Effector memory CD4-positive, alpha-beta T cell (primary cell): ENCODE measurements around the gene SPDYC.

Source experiments
- DNase-seq, 3 donors: peaks; one replicate each; pipeline ENCODE4 v3.0.0-alpha.2; 2020
- H3K27ac ChIP-seq: 2 replicates; pipeline ENCODE4 v1.7.0; 2013; ENCODE audit warnings: mild to moderate bottlenecking, low read length, moderate library complexity; ENCODE audit not compliant: insufficient read depth, poor library complexity, severe bottlenecking
- H3K27me3 ChIP-seq: replicated peaks from 2 replicates; pipeline ENCODE4 v1.7.0; 2013; ENCODE audit warnings: mild to moderate bottlenecking, low read length; ENCODE audit not compliant: insufficient read depth, control insufficient read depth, poor library complexity, severe bottlenecking
- H3K36me3 ChIP-seq: 2 replicates; pipeline ENCODE4 v1.7.0; 2013; ENCODE audit warnings: mild to moderate bottlenecking, low read length, moderate library complexity; ENCODE audit not compliant: control insufficient read depth, insufficient read depth
- H3K4me1 ChIP-seq: 2 replicates; pipeline ENCODE4 v1.7.0; 2013; ENCODE audit warnings: low read length, mild to moderate bottlenecking; ENCODE audit not compliant: control insufficient read depth, insufficient read depth, poor library complexity, severe bottlenecking
- H3K4me3 ChIP-seq: 2 replicates; pipeline ENCODE4 v1.7.0; 2013; ENCODE audit warnings: low read length, low read depth, mild to moderate bottlenecking; ENCODE audit not compliant: insufficient read depth, poor library complexity, severe bottlenecking
- H3K9me3 ChIP-seq: 2 replicates; pipeline ENCODE4 v1.7.0; 2013; ENCODE audit warnings: mild to moderate bottlenecking, low read length, moderate library complexity; ENCODE audit not compliant: control insufficient read depth

SPDYC gene

DNA sequence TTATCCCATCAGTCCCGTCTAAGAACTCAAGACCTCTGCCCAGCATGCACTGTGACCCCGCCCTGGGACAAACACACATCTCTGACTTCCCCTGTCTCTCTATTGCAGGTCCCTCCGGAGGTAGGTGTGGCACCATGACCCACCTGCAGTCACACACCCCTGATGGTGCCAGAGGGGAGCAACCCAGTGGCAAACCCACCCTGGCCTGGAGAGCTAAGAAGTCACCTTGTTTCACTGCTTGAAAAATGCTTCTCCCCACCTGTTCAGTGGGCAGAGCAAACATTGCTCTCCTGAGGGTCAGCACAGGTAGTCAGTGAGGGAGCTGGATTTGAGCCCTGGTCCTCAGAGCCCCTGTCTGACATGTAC, 35.6 kb downstream of the SPDYC start:
- Histone ChIP-seq H3K9me3 (no peaks in the 10 kb centered on the region), H3K27me3 (no peaks in the 10 kb centered on the region), H3K4me3 (no peak overlapping the region), H3K36me3 (peaks cover 50% of the 10 kb centered on the region), H3K27ac (no peak overlapping the region), H3K4me1 (no peaks in the 10 kb centered on the region)
- DNase-seq, result no peak

- Histone ChIP-seq H3K4me3 (no peak overlapping the region), H3K9me3 (no peaks in the 10 kb centered on the region), H3K27ac (no peak overlapping the region), H3K27me3 (no peaks in the 10 kb centered on the region), H3K4me1 (no peaks in the 10 kb centered on the region), H3K36me3 (peaks cover 59% of the 10 kb centered on the region)
- DNase-seq, result no peak
These were observed 36.4 kb downstream of the SPDYC start for GRCh38 chr11:65206441-65206841.

- no peaks in the 10 kb centered on the region for H3K9me3 ChIP-seq
- H3K36me3 ChIP-seq, result peaks cover 63% of the 10 kb centered on the region
- no peak overlapping the region for H3K27ac ChIP-seq
- no peak overlapping the region for H3K4me3 ChIP-seq
- H3K4me1 ChIP-seq, result no peaks in the 10 kb centered on the region
- no peak for DNase-seq
- H3K27me3 ChIP-seq, result no peaks in the 10 kb centered on the region
These were observed 36.9 kb downstream of the SPDYC start for GRCh38 chr11:65206901-65207300.

DNA sequence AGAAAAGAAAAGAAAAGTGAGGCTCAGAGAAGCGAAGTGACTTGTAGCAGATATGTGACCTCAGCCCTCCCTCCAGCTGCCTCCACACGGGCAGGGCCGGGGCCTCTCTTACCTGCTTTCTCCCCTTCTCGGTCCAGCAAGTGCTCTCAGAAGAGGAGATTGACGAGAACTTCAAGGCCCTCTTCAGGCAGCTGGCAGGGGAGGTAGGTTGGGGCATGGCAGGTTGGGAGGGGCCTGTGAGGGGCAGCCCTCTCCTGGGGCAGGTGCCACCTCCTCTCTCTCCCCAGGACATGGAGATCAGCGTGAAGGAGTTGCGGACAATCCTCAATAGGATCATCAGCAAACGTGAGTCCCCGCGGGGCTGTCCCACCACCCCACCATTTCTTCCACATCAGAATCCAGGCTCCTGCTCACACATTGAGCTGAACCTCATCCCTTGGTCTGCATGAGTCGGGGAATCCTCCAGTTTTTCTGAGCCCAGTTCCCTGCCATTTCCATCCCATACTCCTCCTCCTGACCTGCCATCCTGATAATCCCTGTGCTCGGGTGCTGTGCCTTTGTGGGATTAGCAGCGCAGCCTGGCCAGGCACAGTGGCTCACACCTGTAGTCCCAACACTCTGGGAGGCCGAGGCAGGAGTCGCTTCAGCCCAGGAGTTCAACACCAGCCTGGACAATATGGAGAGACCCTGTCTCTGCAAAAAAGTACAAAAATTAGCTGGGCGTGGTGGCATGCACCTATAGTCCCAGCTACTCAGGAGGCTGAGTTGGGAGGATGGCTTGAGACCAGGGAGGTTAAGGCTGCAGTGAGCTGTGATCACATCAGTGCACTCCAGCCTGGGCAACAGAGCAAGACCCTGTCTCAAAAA, 38.1 kb downstream of the SPDYC start:
- Histone ChIP-seq H3K4me1 (no peaks in the 10 kb centered on the region), H3K36me3 (peaks cover 63% of the 10 kb centered on the region), H3K27me3 (no peaks in the 10 kb centered on the region), H3K4me3 (no peak overlapping the region), H3K27ac (no peak overlapping the region), H3K9me3 (no peaks in the 10 kb centered on the region)
- DNase-seq, result no peak

- Histone ChIP-seq H3K4me1 (peaks cover 5% of the 10 kb centered on the region), H3K36me3 (peaks cover 60% of the 10 kb centered on the region), H3K27ac (no peak overlapping the region), H3K4me3 (no peak overlapping the region), H3K27me3 (no peaks in the 10 kb centered on the region), H3K9me3 (no peaks in the 10 kb centered on the region)
- no peak for DNase-seq
These were observed 39.0 kb downstream of the SPDYC start for GRCh38 chr11:65208785-65209710.

GRCh38 chr11:65209711-65210360, 39.8 kb downstream of the SPDYC start:
- Histone ChIP-seq H3K9me3 (no peaks in the 10 kb centered on the region), H3K36me3 (peaks cover 56% of the 10 kb centered on the region), H3K27ac (no peak overlapping the region), H3K27me3 (no peaks in the 10 kb centered on the region), H3K4me1 (peaks cover 8% of the 10 kb centered on the region), H3K4me3 (no peak overlapping the region)
- DNase-seq, result no peak

DNA sequence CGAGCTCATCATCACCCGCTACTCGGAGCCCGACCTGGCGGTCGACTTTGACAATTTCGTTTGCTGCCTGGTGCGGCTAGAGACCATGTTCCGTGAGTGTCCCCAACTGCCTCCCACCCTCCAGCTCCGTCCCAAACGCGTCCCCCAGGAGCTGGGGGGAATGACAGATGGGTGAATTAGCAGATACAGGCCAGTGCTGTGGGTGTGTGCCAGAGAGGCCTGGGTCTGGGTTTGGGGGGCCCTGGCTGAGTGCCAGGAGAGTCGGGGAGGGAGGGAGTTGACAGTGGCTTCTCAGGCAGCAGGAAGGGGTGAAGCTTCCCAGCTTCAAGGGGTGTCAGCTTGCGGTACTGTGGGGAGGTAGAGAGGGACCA, 40.3 kb downstream of the SPDYC start:
- H3K36me3 ChIP-seq, result peaks cover 51% of the 10 kb centered on the region
- no peaks in the 10 kb centered on the region for H3K27me3 ChIP-seq
- no peak for DNase-seq

DNA sequence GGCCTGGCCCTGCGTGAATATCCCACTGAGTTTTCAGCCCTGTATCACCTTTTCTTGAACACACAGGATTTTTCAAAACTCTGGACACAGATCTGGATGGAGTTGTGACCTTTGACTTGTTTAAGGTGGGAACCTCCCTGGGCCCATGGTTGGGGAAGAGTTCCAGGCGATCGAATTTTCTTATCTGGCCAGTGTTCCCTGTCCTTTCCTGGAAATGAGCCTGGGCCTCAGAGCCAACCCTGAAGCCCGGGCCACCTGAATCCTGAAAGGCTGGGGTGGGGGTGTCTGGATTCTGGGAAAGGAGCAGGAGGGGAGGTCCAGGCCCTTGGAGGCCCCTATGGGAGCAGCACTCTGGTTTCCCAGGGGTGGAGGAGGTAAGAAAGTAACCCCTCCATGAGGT, 40.7 kb downstream of the SPDYC start:
- H3K4me3 ChIP-seq, result no peak overlapping the region

More for the DNA sequence above, 40.3 kb downstream of the SPDYC start:
- peaks cover 8% of the 10 kb centered on the region for H3K4me1 ChIP-seq
- H3K27ac ChIP-seq, result no peak overlapping the region
- H3K4me3 ChIP-seq, result no peak overlapping the region
- H3K9me3 ChIP-seq, result no peaks in the 10 kb centered on the region

GRCh38 chr11:65211293-65212105, 41.5 kb downstream of the SPDYC start:
- no peaks in the 10 kb centered on the region for H3K27me3 ChIP-seq
- H3K4me1 ChIP-seq, result peaks cover 8% of the 10 kb centered on the region
- no peak overlapping the region for H3K27ac ChIP-seq
- peaks cover 40% of the 10 kb centered on the region for H3K36me3 ChIP-seq
- no peak overlapping the region for H3K4me3 ChIP-seq
- DNase-seq, result no peak
- no peaks in the 10 kb centered on the region for H3K9me3 ChIP-seq

More for the DNA sequence above, 40.7 kb downstream of the SPDYC start:
- H3K27ac ChIP-seq, result no peak overlapping the region
- H3K27me3 ChIP-seq, result no peaks in the 10 kb centered on the region
- no peaks in the 10 kb centered on the region for H3K9me3 ChIP-seq
- H3K4me1 ChIP-seq, result peaks cover 8% of the 10 kb centered on the region
- DNase-seq, result no peak
- H3K36me3 ChIP-seq, result peaks cover 47% of the 10 kb centered on the region
